GM19023 (cell line): ENCODE data around the gene STAT6.
"Not testable (repeated sequence)": the region's sequence is repeated elsewhere in the genome, so short reads cannot be mapped to it uniquely, and the experiment has no call there.

ENCODE experiments used
- ATAC-seq: cut with Tn5 transposase; IDR thresholded peaks from one replicate; pipeline ENCODE4 v1.9.1; 2021; ENCODE audit warnings: mild to moderate bottlenecking, moderate library complexity; ENCODE audit not compliant: unreplicated experiment

The STAT6 gene

DNA sequence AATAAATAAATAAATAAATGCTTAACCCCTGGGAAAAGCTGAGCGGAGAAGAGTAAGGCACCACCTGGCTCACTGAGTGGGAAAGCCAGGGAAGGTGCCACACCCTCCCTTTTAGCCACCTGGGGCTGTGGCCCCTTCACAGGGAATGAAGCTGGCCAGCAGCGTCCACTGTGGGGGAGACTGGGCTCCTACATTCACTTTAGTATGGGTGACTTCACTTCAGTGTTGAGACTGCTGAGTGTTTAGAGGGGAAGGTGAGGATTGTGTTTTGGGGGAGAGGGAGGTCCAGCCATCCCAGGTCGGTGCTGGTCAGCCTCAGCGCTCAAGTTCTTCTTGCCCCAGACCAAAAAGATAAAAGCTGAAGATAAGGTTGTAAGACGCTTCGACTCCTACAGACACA, 20.7 kb downstream of the STAT6 start:
- ATAC-seq: no peak

DNA sequence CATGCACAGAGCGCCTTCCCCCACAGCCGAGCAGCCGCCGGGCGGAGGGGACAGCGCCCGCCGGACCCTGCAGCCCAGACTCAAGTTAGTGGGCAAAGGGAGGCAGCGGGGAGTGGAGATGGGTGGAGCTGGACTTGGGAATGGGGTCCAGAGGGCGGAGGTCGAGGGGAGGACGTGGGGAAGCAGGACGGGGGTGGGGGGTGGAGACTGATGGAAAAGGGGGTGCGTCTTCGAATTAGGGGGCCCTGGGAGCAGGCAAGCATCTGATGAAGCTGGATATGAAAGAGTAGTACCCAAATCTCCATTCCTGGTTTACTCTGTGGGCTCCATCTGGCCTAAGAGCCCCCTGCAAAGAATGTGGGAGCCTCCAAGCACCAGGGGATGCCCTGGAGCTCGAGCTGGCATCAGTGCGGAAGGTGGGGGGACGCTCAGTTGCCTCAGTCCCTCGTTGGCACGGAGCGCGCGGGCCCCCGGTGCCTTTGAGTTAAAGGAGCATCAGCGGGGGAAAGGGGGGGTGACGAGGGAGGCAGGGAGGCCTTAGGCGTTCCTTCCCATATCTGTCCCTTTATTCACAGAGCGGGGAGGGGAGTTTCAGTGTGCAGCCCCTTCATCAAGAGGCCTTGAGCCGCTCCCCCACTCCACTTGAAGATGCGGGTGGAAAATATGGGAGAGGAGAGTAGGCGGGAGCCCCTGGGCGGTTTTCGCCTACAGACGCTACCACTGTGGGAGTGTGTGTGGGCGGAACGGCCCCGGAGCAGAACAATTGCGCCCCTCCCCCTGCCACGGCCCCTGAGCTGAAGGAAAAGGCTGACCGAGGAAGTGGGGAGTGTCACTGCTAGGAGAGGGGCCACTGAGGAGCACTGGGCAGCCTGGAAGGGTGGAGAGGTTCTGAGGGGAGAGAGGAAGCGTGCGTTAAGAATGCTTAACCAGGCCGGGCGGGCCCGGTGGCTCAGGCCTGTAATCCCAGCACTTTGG, 21.6 kb downstream of the STAT6 start:
- no peak for ATAC-seq

DNA sequence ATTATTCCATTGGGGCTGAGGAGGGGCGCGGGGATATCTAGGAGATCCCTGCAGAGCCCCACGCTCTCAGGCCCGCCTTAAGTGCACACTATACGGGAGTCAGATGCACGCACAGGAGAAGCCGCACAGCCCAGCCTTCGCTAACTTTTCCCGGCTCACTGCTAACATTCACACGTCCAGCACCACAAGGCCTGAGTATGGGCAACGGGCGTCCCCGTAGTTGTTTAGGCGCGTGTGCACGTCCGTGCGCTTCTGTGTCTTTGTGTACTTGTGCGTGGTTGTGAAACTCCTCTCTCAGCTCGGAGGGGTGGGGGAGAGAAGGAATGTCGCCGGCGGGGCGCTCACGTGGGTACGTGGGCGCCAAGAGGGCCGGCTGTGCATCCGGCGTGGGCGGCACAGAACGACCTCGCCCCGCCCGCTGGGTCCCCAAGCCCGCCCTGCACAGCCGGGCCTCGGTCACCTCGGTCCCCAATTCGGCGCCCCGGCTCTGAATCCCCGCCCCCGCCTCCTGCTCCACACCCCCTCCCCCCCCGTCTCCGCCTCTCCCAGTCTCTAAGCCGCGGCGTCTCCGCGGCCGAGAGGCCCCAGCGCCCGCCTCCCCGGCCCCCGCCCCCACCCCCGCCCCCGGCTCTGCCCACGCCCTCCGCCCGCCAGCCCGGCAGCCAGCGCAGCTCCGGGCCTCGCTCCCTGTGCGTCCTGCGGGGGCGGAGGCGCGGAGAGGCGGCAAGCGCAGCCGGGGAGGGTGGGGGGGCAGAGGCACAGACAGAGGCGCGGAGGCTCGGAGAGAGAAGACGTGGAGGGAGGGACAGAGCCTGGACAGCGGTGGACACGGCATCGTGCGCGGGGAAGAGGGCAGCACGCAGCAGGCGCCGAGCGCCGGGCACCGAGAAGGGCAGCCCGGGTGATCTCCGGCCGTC, 22.6 kb downstream of the STAT6 start, which contains the start of gene NAB2:
Gene NAB2, plus strand, starts transcription at position 761 of the 917 bp plus-strand sequence. CDS start 158 bp downstream, outside the sequence.
- peak; percentile 59 for ATAC-seq

GRCh38 chr12:57087691-57088353, 23.3 kb downstream of the STAT6 start:
- ATAC-seq: peak; percentile 38

- ATAC-seq: peak; percentile 30
These were observed 24.0 kb downstream of the STAT6 start for GRCh38 chr12:57087010-57087690.

DNA sequence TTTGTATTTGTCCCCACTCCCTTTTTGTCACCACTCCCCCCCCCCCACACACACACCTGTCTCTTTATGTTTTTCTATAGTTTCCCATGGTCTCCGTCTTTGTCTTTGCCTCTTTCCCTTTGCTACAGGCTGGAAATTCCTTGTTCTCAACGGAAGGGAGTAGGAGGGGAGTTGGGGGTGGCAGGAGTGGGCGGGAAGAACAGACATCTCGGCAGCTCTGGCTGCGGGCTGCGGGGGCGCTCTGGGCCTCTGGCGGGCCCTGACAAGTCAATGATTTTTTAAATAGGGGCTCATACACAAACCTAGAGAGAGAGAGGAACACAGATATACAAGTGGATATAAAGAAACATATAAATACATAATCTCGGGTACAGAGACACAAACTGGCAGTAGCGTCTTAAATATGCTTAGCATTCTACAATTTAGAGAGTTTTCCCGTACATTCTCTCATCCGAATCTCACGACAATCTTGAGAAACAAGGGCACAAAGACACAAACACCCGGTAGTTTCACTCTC, 24.6 kb downstream of the STAT6 start:
- ATAC-seq: no peak

- ATAC-seq: no peak
These were observed 25.1 kb downstream of the STAT6 start for GRCh38 chr12:57085999-57086492.

DNA sequence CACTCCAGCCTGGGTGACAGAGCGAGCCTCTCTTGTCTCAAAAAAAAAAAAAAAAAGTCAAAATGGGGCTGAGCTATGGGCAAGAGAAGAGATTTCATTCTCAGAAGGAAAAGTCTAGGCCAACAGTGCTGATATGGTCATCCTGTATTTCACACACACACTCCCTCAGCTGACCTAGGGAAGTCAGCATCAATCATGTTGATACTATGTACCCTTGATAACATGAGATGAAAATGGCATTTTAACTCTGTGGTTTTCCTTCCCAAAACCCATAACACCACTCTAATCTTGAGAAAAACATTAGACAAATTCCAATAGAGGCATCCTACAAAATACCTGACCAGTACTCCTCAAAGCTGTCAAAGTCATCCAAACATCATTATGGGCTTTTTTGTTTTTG, 30.3 kb downstream of the STAT6 start:
- no peak for ATAC-seq

DNA sequence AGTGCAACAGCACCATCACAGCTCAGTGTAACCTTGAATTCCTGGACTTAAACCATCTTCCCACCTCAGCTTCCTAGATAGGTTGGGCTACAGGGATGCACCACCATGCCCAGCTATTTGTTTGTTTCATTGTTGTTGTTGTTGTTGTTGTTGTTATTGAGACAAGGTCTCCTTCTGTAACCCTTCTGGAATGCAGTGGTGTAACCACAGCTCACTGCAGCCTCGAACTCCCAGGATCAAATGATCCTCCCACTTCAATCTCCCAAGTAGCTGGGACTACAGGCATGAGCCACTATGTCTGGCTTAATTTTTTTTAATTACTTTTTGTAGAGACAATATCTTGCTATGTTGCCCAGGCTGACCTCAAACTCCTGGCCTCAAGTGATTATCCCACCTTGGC, 31.3 kb downstream of the STAT6 start:
- no peak for ATAC-seq

DNA sequence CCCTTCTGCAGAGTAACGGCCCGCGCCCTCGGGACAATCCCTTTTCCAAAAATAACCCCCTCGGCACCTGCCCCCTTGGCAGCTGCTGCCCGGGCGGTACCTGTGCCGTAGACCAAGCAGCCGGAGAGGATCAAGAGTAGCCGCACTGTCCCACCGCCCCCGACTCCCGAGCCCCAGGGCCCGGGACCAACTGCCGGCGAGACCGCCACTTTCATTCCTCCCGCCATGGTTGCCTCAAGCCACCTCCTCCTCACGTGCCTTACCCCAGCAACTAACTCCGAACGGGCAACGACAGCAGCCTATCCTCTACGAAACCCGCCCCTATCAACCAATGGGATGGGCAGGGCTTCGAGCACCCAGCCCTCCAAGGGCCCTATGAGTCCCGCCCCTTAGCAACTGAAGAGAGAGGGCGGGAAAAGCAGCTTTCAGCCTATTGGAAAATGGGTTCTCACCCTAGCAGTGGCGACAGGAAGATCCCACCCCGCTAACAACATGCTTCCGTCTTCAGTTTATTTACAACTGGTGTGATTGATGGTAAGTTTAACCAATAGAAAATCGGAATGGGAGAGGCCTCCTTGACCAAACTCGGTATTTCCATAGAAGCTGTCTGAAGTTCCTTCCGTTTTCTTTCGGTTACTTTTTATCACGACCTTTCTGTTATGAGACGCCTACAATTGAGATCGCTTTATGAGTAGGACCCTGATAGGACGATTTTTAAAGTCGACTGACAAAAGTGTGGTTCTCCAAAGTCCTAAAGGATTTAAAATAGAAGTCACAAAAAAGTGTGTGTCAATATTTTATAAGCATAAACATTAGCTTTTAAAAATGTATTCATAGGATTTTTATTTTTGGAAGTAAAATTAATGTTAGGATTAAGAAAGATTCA, 32.4 kb downstream of the STAT6 start, which contains the start of gene NEMP1:
Gene NEMP1, minus strand, starts transcription at position 273 of the 886 bp plus-strand sequence. Its CDS starts 46 bp downstream, at position 227.
- ATAC-seq: peak; percentile 98

- not testable (repeated sequence) for ATAC-seq
These were observed 37.4 kb downstream of the STAT6 start for GRCh38 chr12:57073566-57074450.

DNA sequence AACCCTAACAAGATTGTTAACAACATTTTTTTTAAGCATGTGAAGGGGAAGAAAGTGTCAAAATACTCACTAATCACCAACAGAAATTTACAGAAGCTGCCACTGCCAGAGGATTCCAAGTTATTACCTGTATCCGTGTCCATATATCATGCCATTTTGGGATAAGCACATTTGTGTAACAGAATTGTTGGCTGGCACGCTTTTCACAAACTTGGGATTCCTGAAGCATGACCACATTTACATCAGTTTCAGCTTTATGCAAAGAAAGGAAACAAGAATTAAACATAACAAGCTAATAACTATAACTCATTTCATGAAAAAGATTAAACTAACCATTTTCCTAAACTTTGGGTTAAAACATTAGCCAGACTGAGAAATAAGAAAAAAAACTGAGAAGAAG, 38.5 kb downstream of the STAT6 start:
- ATAC-seq: no peak

DNA sequence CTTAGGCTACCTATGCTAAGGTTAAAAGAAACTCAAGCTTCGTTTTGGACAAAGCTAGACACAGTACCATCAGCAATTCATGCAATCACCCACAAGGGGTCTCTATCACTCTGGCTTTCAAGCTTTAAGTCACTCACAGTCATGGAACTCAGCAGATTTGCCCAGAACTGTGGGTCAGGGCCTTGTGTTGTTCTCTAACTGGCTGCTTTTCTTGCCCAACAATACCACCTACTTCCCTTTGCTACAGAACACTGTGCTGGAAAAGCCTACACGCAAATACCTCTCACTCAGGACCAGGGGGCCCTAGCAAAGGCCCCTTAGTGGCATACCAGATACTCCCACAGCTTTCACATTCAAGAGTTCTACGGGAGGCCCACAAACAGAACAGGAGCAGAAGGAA, 41.6 kb downstream of the STAT6 start:
- ATAC-seq: peak; percentile 76

GRCh38 chr12:57066245-57066644, 44.9 kb downstream of the STAT6 start:
- ATAC-seq: no peak

- ATAC-seq: no peak
These were observed 47.0 kb downstream of the STAT6 start for GRCh38 chr12:57063991-57064685.

- no peak for ATAC-seq
These were observed 52.7 kb downstream of the STAT6 start for GRCh38 chr12:57058454-57058853.

DNA sequence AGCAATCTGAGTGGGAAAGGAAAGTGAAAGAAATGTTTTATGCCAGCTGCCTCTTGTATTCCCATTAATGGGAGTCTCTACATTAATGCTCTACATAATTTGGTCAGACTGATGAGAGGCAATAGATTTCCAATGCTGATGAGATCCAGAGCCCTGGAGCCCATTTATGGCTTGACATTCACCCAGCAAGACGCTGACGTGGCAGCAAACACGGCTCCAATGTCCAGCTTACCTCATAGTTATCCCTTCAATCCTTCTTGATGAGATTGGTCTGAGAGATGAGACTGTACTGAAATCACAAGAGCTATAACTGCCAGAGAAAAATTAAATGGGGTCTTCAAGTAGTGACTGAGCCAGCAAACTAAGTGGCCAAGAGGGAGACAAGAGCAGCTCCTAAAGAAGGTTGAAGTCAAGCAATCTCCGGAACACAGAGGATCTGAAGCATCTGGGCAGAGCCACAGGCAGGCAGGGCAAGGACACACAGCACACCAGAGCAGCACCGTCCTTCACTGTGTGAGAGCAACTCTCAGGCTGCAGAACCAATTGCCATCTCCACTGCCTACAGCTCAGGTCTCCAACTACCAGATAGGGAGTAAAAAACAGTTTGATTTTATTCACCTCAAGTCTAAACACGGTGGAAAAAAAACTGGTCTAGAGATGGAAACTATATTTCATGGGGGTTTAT, 54.0 kb downstream of the STAT6 start:
- ATAC-seq: no peak
